Esophagus muscularis mucosa (tissue), 4 donors: ENCODE results near the gene TOM1L2. TPM values are rescaled to one million over a fixed set of nuclear protein-coding genes. Genes with fewer than 3 reads are reported as not detected.

ENCODE experiments used
- DNase-seq: peaks from one replicate; pipeline ENCODE4 v3.0.0-alpha.2; 2017; ENCODE audit errors: extremely low spot score
- H3K27ac ChIP-seq, 4 donors: fragments of 200-600 bp; sonication (generic); replicated peaks in 1 of 4; 1 replicate in 3 of 4; 2 replicates in 1 of 4; pipeline ENCODE4 v1.5.1; 2016 to 2019; ENCODE audit warnings: mild to moderate bottlenecking in 1 of 4
- H3K27me3 ChIP-seq, 4 donors: fragments of 200-600 bp; sonication (generic); one replicate each; pipeline versions ENCODE4 v1.5.1 to v1.6.0; 2016 to 2019
- H3K36me3 ChIP-seq, 4 donors: fragments of 200-600 bp; sonication (generic); one replicate each; pipeline ENCODE4 v1.5.1; 2016 to 2019
- H3K4me1 ChIP-seq, 4 donors: fragments of 200-600 bp; sonication (generic); one replicate each; pipeline ENCODE4 v1.5.1; 2016 to 2019
- H3K4me3 ChIP-seq, 4 donors: fragments of 200-600 bp; sonication (generic); 1 replicate in 2 of 4; 2 replicates in 2 of 4; pipeline ENCODE4 v1.5.1; 2016 to 2019; ENCODE audit warnings: mild to moderate bottlenecking in 4 of 4, moderate library complexity in 1 of 4
- H3K9me3 ChIP-seq, 4 donors: fragments of 200-600 bp; sonication (generic); 1 replicate in 3 of 4; 2 replicates in 1 of 4; pipeline ENCODE4 v1.5.1; 2016 to 2019
- CTCF ChIP-seq, 3 experiments: fragments of 200-600 bp in 2 of 3; fragments of 450-650 bp in 1 of 3; sonication (generic) in 2 of 3; IDR thresholded peaks; one replicate each; pipeline ENCODE4 v1.5.1; 2017 to 2019; ENCODE audit warnings: antibody characterized with exemption in 3 of 3, mild to moderate bottlenecking in 2 of 3, moderate library complexity in 1 of 3
- EP300 ChIP-seq: sonication (generic); formaldehyde crosslinking; IDR thresholded peaks from one replicate; pipeline ENCODE4 v1.6.1; 2017; ENCODE audit warnings: antibody characterized with exemption
- POLR2A ChIP-seq: fragments of 450-650 bp; IDR thresholded peaks from one replicate; pipeline ENCODE4 v1.6.1; 2017; ENCODE audit warnings: antibody characterized with exemption, moderate library complexity, mild to moderate bottlenecking, low read depth
- POLR2AphosphoS5 ChIP-seq, 2 donors: sonication (generic); formaldehyde crosslinking; IDR thresholded peaks; one replicate each; pipeline ENCODE4 v1.6.1; 2017; ENCODE audit warnings: antibody characterized with exemption in 2 of 2
- WGBS: methylation state at CpG from one replicate; pipeline ENCODE4 v1.1.5; 2018; 5-methylcytosine and 5-hydroxymethylcytosine counted together
- intact Hi-C: fragments of 100-400 bp; cut with DNase I; formaldehyde crosslinking; loops from one replicate; pipeline ENCODE4 v1.15.1; 2023
- total RNA-seq, 4 donors: library from RNA; depleted of rRNA; stranded (reverse); fragments of >200 nt; gene quantifications; one replicate each; pipeline versions ENCODE4 v1.1.0 to v1.2.1, GENCODE V29; 2016

TOM1L2 gene
- total RNA-seq, 4 donors from 2014 or later = 64.4 to 96.9 (median 75.0) TPM

- no peak overlapping the region for H3K4me3 ChIP-seq
- H3K4me1 ChIP-seq = no peaks in the 10 kb centered on the region
- no peak overlapping the region for H3K27ac ChIP-seq
- intact Hi-C loops = no loop called here
- DNase-seq = no peak
- no peaks in the 10 kb centered on the region for H3K27me3 ChIP-seq
- WGBS = 63% methylated on average over 4 of the region's 8 CpGs
- H3K9me3 ChIP-seq = no peaks in the 10 kb centered on the region
- peaks cover 0 to 62% (median 15%) of the 10 kb centered on the region in 4 donors for H3K36me3 ChIP-seq
- TF ChIP-seq EP300 (no peak), CTCF (IDR thresholded peaks at IDR 0.05) (no peak), POLR2AphosphoS5 (IDR thresholded peaks at IDR 0.05) (no peak), POLR2A (no peak)
These were observed 37.6 kb upstream of the TOM1L2 start for GRCh38 chr17:18009609-18010420.

GRCh38 chr17:18008496-18009268 is 36.5 kb upstream of the TOM1L2 start:
- no peak overlapping the region for H3K27ac ChIP-seq
- H3K4me3 ChIP-seq = no peak overlapping the region
- DNase-seq = no peak
- WGBS = 61% methylated on average over 4 of the region's 5 CpGs
- no peak for TF ChIP-seq EP300
- no peak for TF ChIP-seq POLR2A
- H3K9me3 ChIP-seq = no peaks in the 10 kb centered on the region
- H3K36me3 ChIP-seq = peaks cover 0 to 60% (median 15%) of the 10 kb centered on the region in 4 donors
- intact Hi-C loops = no loop called here
- no peaks in the 10 kb centered on the region for H3K4me1 ChIP-seq
- H3K27me3 ChIP-seq = no peaks in the 10 kb centered on the region

GRCh38 chr17:18006495-18007239 is 34.5 kb upstream of the TOM1L2 start:
- peaks cover 0 to 53% (median 14%) of the 10 kb centered on the region in 4 donors for H3K36me3 ChIP-seq
- H3K27ac ChIP-seq = no peak overlapping the region
- H3K27me3 ChIP-seq = no peaks in the 10 kb centered on the region
- TF ChIP-seq POLR2AphosphoS5 (IDR thresholded peaks at IDR 0.05) (no peak), EP300 (no peak), CTCF (IDR thresholded peaks at IDR 0.05) (no peak), POLR2A (no peak)
- no peaks in the 10 kb centered on the region for H3K4me1 ChIP-seq
- 72% methylated on average over 26 of the region's 31 CpGs for WGBS
- no peak for DNase-seq
- intact Hi-C loops = no loop called here
- H3K4me3 ChIP-seq = no peak overlapping the region
- no peaks in the 10 kb centered on the region for H3K9me3 ChIP-seq

GRCh38 chr17:18005496-18005895 is 33.3 kb upstream of the TOM1L2 start:
- Histone ChIP-seq H3K36me3 (peaks cover 0 to 45% (median 10%) of the 10 kb centered on the region in 4 donors), H3K27me3 (no peaks in the 10 kb centered on the region), H3K4me1 (no peaks in the 10 kb centered on the region), H3K4me3 (no peak overlapping the region), H3K27ac (no peak overlapping the region), H3K9me3 (no peaks in the 10 kb centered on the region)
- no peak for TF ChIP-seq CTCF (IDR thresholded peaks at IDR 0.05)
- no peak for TF ChIP-seq POLR2AphosphoS5 (IDR thresholded peaks at IDR 0.05)
- no peak for TF ChIP-seq POLR2A
- no peak for TF ChIP-seq EP300
- WGBS = 84% methylated on average over 3 of the region's 3 CpGs
- intact Hi-C loops = no loop called here
- DNase-seq = no peak
